Stimulated activated CD4-positive, alpha-beta T cell treated with anti-CD3 and anti-CD28 coated beads, Interleukin-4, amount 100 ng/mL, for 24 hours (primary cell): ENCODE results near the gene DIS3L2.

ENCODE experiments used
- DNase-seq: peaks from one replicate; pipeline ENCODE4 v3.0.0-alpha.2; 2020

The DIS3L2 gene

DNA sequence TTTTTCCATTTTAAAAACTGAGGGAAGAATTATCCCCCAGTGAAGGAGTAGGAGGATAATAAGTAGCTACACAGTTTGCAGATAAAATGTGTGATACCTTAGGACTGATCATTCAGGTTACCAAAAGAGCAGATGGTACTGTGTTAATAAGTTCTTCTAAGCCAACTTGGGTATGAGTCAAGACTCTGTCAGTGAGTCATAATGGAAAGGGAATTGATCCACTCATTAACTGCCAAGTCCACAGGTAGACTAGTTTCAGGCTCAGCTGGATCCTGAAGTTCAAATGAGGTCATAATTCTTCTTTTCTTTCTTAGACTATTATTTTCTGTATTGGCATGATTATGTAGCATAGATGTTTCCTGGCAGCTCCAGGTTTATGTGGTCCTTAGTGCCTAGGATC is 274.7 kb downstream of the DIS3L2 start:
- no peak for DNase-seq

GRCh38 chr2:232237464-232237863 is 276.0 kb downstream of the DIS3L2 start:
- DNase-seq, result no peak

GRCh38 chr2:232238108-232238507 is 276.6 kb downstream of the DIS3L2 start:
- DNase-seq, result no peak

DNA sequence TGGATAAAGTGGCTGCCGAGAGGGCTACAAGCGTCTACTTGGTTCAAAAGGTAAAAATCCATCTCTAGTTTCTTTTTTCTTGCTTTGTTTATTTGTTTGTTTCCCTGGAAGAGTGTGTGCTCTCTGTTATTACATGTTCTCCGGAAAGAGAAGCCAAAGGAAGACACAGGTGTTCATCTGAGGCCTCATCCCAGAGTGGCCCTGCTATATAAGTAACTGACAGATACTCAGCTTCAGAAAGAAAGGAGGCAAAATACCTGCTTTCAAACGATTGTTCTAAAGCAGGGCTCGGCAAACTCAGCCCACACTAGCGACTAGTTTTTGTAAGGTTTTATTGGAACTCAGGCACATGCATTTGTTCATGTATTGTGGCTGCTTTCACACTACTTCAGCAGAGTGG is 277.1 kb downstream of the DIS3L2 start:
- no peak for DNase-seq

DNA sequence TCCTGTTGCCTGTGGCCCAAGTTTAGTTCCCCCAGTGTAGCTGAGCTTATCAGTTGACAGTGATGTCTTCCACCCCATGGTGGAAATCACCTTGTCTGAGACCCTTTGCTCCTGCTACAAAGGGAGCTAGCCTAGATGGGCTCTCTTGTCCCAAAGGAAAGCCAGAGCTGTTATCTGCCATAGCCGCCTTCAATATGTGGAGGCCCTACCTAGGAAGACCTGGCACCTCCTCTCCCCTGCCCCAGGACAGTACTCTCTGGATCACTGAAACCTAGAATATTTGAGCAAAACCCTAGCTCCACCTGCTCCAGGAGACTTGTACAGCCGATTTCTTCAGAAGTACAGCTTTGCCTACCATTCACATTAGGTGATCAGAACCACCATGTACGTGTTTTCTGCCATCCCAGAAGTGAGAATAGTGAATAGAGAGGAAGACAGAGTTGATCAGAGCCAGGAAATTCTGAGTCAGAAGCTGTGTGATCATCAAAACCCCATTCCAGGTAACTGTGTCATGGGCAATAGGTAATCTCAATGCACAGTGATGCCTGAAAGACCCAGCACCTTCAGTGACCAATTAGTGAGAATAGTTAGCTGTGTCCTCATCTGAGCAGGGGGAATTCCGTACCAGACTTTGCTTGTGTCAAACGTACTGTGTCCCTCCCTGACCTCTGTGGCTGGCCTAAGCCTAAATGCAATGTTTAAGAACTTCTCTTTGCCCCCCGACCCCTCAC is 278.6 kb downstream of the DIS3L2 start:
- DNase-seq, result no peak

- no peak for DNase-seq
These were observed 279.4 kb downstream of the DIS3L2 start for GRCh38 chr2:232240906-232241305.

GRCh38 chr2:232242316-232242715 is 280.8 kb downstream of the DIS3L2 start:
- no peak for DNase-seq

DNA sequence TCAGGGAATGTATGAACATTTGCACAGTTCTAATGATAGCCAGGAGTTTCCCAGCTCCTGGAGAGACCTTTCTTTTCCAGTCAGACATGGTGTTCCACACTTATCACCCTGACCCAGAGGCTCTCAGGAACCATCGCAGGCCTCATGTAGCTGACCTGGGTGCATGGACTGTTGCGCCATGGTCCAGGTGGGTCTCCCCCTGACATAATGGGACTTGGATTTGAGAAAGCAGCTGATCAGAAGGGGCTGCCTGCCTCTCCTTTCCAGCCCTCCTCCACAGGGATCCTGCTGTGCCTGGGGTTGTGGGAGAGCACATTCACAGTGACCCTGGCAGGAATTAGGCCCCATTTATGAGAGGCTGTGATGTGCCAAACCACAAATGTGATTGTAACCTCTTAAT is 283.6 kb downstream of the DIS3L2 start:
- no peak for DNase-seq

DNA sequence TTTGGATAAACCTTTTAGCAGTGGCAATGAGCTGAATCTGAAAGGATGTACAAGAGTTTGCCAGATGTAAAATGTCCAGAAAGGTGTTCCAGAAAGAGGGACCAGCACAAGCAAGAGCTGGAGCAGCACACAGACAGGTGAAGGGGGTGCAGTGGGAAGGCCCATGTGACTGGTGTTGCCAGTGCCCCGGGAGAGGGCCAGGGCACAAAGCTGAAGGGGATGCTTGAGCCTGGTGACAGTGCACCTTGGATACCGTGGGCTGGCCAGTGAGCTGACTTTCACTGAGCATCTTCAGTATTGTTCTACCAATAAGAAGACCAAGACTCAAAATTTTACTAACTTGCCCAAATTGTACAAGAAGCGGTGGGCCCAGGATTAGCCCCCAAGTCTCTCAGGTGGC is 284.7 kb downstream of the DIS3L2 start:
- DNase-seq, result no peak

DNA sequence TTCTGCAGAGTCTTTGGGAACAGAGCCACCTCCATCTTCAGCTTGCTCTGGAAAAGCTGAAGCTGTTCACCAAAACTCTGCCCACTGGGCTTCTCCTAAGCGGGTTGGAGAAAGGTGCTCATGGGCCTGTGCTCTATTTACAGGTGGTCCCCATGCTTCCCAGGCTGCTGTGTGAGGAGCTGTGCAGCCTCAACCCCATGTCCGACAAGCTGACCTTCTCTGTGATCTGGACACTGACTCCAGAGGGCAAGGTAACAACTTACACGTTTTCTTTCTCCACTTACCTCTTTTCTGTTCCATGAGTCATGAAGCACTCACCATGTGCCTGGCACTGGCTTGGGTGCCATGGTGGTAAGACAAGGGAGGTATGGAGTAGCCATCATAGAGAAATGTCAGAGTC is 287.6 kb downstream of the DIS3L2 start:
- no peak for DNase-seq

DNA sequence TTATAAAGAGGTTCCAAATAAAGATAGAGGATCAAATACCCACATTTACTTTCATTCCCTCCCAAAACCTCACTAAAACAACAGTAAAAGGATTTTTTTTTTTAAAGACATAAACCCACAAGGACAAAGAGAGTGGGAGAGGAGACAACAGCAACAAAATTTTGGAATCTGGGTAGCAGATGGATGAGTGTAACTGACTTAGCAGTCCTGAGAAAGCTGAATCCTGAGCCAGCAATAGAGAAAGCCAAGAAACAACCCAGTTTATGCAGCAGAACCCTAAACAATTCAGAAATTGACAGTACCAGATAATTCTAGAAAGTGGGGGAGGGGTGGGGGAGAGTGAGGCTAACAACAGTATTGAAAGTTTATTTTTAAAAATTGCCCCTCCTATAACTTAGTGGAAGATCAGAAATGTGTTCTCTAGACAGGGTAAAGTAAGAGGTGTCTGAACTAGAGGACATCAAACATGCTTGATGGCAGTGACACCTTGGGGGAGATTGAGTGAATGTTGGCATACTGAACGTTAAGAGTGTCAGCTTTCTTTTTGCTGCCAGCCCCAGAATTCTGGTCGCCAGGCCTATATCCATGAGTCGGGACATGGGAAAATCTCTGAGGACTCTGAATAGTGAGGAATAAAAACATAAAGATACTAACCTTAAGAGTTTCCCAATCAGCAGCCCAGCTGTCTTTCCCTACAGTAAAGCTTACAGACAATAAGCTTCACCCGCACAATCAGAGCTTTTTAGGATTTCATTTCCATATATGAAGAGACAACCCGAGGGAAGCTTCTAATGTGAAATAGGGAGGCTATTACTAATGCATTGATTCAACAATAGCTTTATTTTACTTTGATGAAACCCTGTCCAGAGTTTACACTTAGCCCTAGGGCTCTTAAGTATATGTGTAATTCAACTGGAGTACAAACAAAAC is 289.0 kb downstream of the DIS3L2 start:
- no peak for DNase-seq

DNA sequence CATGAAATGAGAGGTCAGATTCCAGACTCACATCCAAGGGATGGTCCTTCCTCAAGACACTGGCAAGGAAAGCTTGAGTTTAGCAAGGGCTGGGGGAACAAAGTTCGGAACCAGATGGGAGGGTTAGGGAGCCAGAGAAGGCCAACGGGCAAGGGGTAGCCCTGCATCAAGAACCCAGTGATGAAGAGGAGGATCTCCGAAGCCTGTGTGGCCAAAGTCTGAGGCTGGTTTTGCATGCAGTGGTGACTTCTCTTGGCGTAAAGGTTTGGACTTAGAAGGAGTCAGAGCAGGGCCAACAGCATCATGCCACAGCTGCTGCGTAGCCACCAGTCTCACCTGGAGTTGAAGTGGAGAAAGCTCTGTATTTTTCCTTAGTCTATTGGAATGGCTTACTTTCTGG is 293.5 kb downstream of the DIS3L2 start:
- DNase-seq, result no peak

DNA sequence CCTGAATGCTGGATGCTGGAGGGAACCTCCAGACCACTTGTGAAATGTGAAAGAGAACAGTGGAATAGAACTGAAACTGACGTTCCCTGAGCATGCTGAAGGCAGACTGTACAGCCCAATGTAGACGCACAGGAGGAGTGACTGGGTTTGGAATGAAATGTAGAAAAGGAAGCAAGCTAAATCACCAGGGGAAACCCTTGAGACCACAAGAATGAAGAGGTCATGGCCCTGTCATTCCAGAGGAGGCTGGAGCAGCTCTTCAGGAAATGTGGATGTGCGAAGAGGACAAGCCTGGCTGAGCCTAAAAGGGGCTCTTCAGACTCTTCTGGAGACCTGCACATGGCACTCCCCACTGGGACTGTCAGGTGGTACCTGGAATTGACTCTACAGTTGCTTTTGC is 298.6 kb downstream of the DIS3L2 start:
- DNase-seq, result no peak

DNA sequence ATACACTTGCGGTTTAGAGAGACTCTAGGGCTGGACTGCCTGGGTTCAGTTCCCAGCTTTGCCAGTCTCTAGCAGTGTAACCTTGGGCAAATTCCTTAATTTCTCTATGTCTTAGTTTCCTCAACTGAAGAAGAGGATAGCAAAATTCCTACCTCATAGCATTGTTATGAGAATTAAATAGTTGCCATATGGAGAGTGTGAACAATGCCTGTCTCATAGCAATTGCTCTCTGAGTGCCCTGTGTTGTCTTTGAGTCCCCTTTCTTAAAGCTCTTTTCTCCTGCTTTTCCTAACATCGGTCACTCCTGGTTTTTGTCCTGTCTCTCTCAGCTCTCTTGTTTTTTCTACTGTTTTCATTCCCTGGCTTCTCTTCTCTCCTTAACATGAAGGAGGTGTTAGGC is 300.3 kb downstream of the DIS3L2 start:
- no peak for DNase-seq

GRCh38 chr2:232263295-232263694 is 301.8 kb downstream of the DIS3L2 start:
- no peak for DNase-seq

- no peak for DNase-seq
These were observed 302.6 kb downstream of the DIS3L2 start for GRCh38 chr2:232264081-232264480.

GRCh38 chr2:232265329-232265728 is 303.8 kb downstream of the DIS3L2 start:
- DNase-seq, result no peak

GRCh38 chr2:232268636-232269165 is 307.2 kb downstream of the DIS3L2 start:
- DNase-seq, result no peak

DNA sequence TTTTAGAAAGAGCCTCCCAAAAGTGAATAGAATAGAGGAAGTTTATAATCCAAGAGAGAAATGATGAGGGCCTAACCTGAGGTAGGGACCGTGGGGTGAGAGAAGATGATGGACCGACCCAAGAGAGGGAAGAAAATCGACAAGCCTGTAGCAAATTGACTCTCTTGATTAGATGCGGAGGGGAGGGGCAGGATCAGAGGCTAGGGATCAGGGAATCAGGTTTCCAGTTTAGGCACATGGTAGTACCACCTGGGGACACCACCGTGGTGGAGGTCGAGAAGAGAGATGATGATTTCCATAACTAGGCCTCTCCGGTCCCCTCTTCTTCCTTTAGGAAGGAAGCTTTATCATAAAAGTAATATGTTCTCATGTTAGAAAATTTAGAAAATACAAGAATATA is 308.4 kb downstream of the DIS3L2 start:
- no peak for DNase-seq

DNA sequence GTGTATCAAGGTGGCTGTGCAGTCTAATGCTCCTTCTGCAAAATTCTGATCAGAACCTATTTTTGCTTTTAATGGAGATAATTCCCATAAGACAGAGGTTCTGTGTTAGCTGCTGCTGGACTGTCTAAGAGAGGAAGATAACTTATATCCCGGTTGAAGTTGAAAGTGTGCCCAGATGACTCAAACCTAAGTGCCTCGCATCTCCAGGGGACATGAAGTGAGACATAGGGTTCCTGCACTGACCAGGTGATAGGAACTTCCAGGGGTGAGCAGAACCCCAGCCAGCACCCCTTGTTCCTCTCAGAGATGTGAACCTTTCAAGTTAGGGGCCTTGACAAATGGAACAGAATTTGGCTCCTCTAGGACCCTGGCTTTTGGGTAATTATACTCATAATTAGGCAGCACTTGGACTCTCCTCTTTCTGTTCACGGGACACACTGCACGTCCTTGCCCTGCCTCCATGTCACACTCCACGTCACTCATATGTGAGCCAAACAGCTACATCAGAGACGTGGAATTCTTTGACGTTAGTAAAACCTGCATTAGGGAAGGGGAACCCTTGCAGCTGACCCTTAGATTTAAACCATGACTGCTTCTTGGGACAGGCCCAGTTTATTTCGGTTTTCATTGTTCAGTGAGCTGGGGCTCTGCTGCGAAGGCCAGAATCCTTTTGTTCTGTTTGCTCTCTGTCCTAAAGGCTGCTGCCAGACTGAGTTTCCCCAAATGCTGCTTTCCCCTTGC is 312.6 kb downstream of the DIS3L2 start:
- DNase-seq, result no peak

DNA sequence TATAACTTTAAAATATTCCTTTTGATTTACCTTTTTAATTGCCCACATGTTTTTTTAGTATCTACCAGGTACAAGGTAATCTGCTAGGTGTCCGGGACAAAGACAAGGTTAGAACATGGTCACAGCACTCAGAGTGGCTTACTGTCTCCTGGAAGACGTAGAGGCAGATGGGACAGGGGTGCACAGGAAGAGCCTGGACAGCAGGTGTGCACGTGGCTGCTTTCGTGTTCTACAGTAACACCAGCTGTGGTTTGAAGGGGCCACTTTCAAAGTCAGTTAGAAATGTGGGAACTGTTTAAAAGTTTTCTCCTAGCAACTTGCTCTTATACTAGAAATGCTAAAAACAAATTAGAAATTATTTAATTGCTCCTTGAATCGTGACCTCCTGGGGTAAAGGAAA is 314.2 kb downstream of the DIS3L2 start:
- no peak for DNase-seq

GRCh38 chr2:232276084-232276732 is 314.7 kb downstream of the DIS3L2 start:
- no peak for DNase-seq
